ENCODE measurements around the gene CEACAM4.

- no peak for TF ChIP-seq CTCF (IDR thresholded peaks at IDR 0.05)
- TF ChIP-seq POLR2A (IDR thresholded peaks at IDR 0.05; ENCODE audit: low read depth): no peak
- TF ChIP-seq POLR2AphosphoS5 (IDR thresholded peaks at IDR 0.05): no peak
- TF ChIP-seq EP300 (IDR thresholded peaks at IDR 0.05): no peak
Observed at GRCh38 chr19:41623360-41623759, 3.5 kb downstream of the CEACAM4 start.

Data from esophagus muscularis mucosa (tissue), 4 donors.